ENCODE results near the gene ATP13A3. TPM values are rescaled to one million over a fixed set of nuclear protein-coding genes. Genes with fewer than 3 reads are reported as not detected.

ATP13A3 gene
- total and polyA plus RNA-seq, 4 donors: 38.2 to 149 (median 97.2) TPM

- Histone ChIP-seq H3K27ac (ENCODE audit: low read depth, low read length) (no peak overlapping the region), H3K9me3 (ENCODE audit: control insufficient read depth, insufficient read depth, low read length) (no peaks in the 10 kb centered on the region), H3K36me3 (ENCODE audit: control insufficient read depth, insufficient read depth, low read length) (peaks cover 8% of the 10 kb centered on the region), H3K4me1 (ENCODE audit: control insufficient read depth, insufficient read depth, low read length) (no peaks in the 10 kb centered on the region), H3K27me3 (ENCODE audit: control insufficient read depth, insufficient read depth, low read length) (no peaks in the 10 kb centered on the region), H3K4me3 (ENCODE audit: low read depth, low read length) (no peak overlapping the region)
- WGBS (ENCODE audit: insufficient coverage): 90% methylated on average over 2 of the region's 4 CpGs
- DNase-seq (ENCODE audit: low read depth in 4 of 6, low spot score in 6 of 6): no peak
Measured at GRCh38 chr3:194425399-194425798, 61.4 kb downstream of the ATP13A3 start.

GRCh38 chr3:194424953-194425352 lies 61.8 kb downstream of the ATP13A3 start:
- H3K27ac ChIP-seq (ENCODE audit: low read depth, low read length): no peak overlapping the region
- no peak for DNase-seq (ENCODE audit: low read depth in 4 of 6, low spot score in 6 of 6)
- no peak overlapping the region for H3K4me3 ChIP-seq (ENCODE audit: low read depth, low read length)
- H3K36me3 ChIP-seq (ENCODE audit: control insufficient read depth, insufficient read depth, low read length): peaks cover 8% of the 10 kb centered on the region
- no peaks in the 10 kb centered on the region for H3K27me3 ChIP-seq (ENCODE audit: control insufficient read depth, insufficient read depth, low read length)
- WGBS (ENCODE audit: insufficient coverage): 80% methylated on average over 1 of the region's 7 CpGs
- H3K4me1 ChIP-seq (ENCODE audit: control insufficient read depth, insufficient read depth, low read length): no peaks in the 10 kb centered on the region
- no peaks in the 10 kb centered on the region for H3K9me3 ChIP-seq (ENCODE audit: control insufficient read depth, insufficient read depth, low read length)

GRCh38 chr3:194424373-194424772 lies 62.4 kb downstream of the ATP13A3 start:
- Histone ChIP-seq H3K9me3 (ENCODE audit: control insufficient read depth, insufficient read depth, low read length) (no peaks in the 10 kb centered on the region), H3K27ac (ENCODE audit: low read depth, low read length) (no peak overlapping the region), H3K4me1 (ENCODE audit: control insufficient read depth, insufficient read depth, low read length) (no peaks in the 10 kb centered on the region), H3K27me3 (ENCODE audit: control insufficient read depth, insufficient read depth, low read length) (no peaks in the 10 kb centered on the region), H3K4me3 (ENCODE audit: low read depth, low read length) (no peak overlapping the region), H3K36me3 (ENCODE audit: control insufficient read depth, insufficient read depth, low read length) (peaks cover 8% of the 10 kb centered on the region)
- WGBS (ENCODE audit: insufficient coverage): no CpG with 5 or more reads among the region's 1 CpG
- DNase-seq (ENCODE audit: low read depth in 4 of 6, low spot score in 6 of 6): no peak

- H3K4me1 ChIP-seq (ENCODE audit: control insufficient read depth, insufficient read depth, low read length): no peaks in the 10 kb centered on the region
- H3K27ac ChIP-seq (ENCODE audit: low read depth, low read length): no peak overlapping the region
- WGBS (ENCODE audit: insufficient coverage): no CpG with 5 or more reads among the region's 3 CpGs
- no peaks in the 10 kb centered on the region for H3K27me3 ChIP-seq (ENCODE audit: control insufficient read depth, insufficient read depth, low read length)
- DNase-seq (ENCODE audit: low read depth in 4 of 6, low spot score in 6 of 6): no peak
- H3K4me3 ChIP-seq (ENCODE audit: low read depth, low read length): no peak overlapping the region
- H3K9me3 ChIP-seq (ENCODE audit: control insufficient read depth, insufficient read depth, low read length): no peaks in the 10 kb centered on the region
- peaks cover 8% of the 10 kb centered on the region for H3K36me3 ChIP-seq (ENCODE audit: control insufficient read depth, insufficient read depth, low read length)
Measured at GRCh38 chr3:194423317-194423716, 63.5 kb downstream of the ATP13A3 start.

GRCh38 chr3:194422188-194422587 lies 64.6 kb downstream of the ATP13A3 start:
- DNase-seq (ENCODE audit: low read depth in 4 of 6, low spot score in 6 of 6): no peak
- Histone ChIP-seq H3K9me3 (ENCODE audit: control insufficient read depth, insufficient read depth, low read length) (no peaks in the 10 kb centered on the region), H3K4me1 (ENCODE audit: control insufficient read depth, insufficient read depth, low read length) (peaks cover 1% of the 10 kb centered on the region), H3K27me3 (ENCODE audit: control insufficient read depth, insufficient read depth, low read length) (no peaks in the 10 kb centered on the region), H3K36me3 (ENCODE audit: control insufficient read depth, insufficient read depth, low read length) (peaks cover 13% of the 10 kb centered on the region), H3K4me3 (ENCODE audit: low read depth, low read length) (no peak overlapping the region), H3K27ac (ENCODE audit: low read depth, low read length) (no peak overlapping the region)

- Histone ChIP-seq H3K27me3 (ENCODE audit: control insufficient read depth, insufficient read depth, low read length) (no peaks in the 10 kb centered on the region), H3K4me1 (ENCODE audit: control insufficient read depth, insufficient read depth, low read length) (peaks cover 4% of the 10 kb centered on the region), H3K36me3 (ENCODE audit: control insufficient read depth, insufficient read depth, low read length) (peaks cover 9% of the 10 kb centered on the region), H3K9me3 (ENCODE audit: control insufficient read depth, insufficient read depth, low read length) (no peaks in the 10 kb centered on the region), H3K4me3 (ENCODE audit: low read depth, low read length) (no peak overlapping the region), H3K27ac (ENCODE audit: low read depth, low read length) (no peak overlapping the region)
- DNase-seq (ENCODE audit: low read depth in 4 of 6, low spot score in 6 of 6): no peak
- WGBS (ENCODE audit: insufficient coverage): 83% methylated on average over 1 of the region's 2 CpGs
Measured at GRCh38 chr3:194418671-194419070, 68.1 kb downstream of the ATP13A3 start.

GRCh38 chr3:194407423-194407822 lies 79.4 kb downstream of the ATP13A3 start:
- H3K9me3 ChIP-seq (ENCODE audit: control insufficient read depth, insufficient read depth, low read length): no peaks in the 10 kb centered on the region
- H3K4me1 ChIP-seq (ENCODE audit: control insufficient read depth, insufficient read depth, low read length): no peaks in the 10 kb centered on the region
- no peaks in the 10 kb centered on the region for H3K27me3 ChIP-seq (ENCODE audit: control insufficient read depth, insufficient read depth, low read length)
- 83% methylated on average over 4 of the region's 7 CpGs for WGBS (ENCODE audit: insufficient coverage)
- no peak overlapping the region for H3K4me3 ChIP-seq (ENCODE audit: low read depth, low read length)
- DNase-seq (ENCODE audit: low read depth in 4 of 6, low spot score in 6 of 6): no peak
- peaks cover 6% of the 10 kb centered on the region for H3K36me3 ChIP-seq (ENCODE audit: control insufficient read depth, insufficient read depth, low read length)
- H3K27ac ChIP-seq (ENCODE audit: low read depth, low read length): no peak overlapping the region

- H3K4me1 ChIP-seq (ENCODE audit: control insufficient read depth, insufficient read depth, low read length): peaks cover 9% of the 10 kb centered on the region
- H3K9me3 ChIP-seq (ENCODE audit: control insufficient read depth, insufficient read depth, low read length): no peaks in the 10 kb centered on the region
- peaks cover 3% of the 10 kb centered on the region for H3K36me3 ChIP-seq (ENCODE audit: control insufficient read depth, insufficient read depth, low read length)
- DNase-seq (ENCODE audit: low read depth in 4 of 6, low spot score in 6 of 6): no peak
- H3K27me3 ChIP-seq (ENCODE audit: control insufficient read depth, insufficient read depth, low read length): peaks cover 2% of the 10 kb centered on the region
- 100% methylated on average over 1 of the region's 2 CpGs for WGBS (ENCODE audit: insufficient coverage)
- no peak overlapping the region for H3K27ac ChIP-seq (ENCODE audit: low read depth, low read length)
- H3K4me3 ChIP-seq (ENCODE audit: low read depth, low read length): no peak overlapping the region
Measured at GRCh38 chr3:194405766-194406165, 81.0 kb downstream of the ATP13A3 start.

- peaks cover 9% of the 10 kb centered on the region for H3K4me1 ChIP-seq (ENCODE audit: control insufficient read depth, insufficient read depth, low read length)
- peak in 2 of 6 donors; percentile 85 to 91 for DNase-seq (ENCODE audit: low read depth in 4 of 6, low spot score in 6 of 6)
- WGBS (ENCODE audit: insufficient coverage): 48% methylated on average over 6 of the region's 10 CpGs
- H3K36me3 ChIP-seq (ENCODE audit: control insufficient read depth, insufficient read depth, low read length): peaks cover 3% of the 10 kb centered on the region
- no peak overlapping the region for H3K4me3 ChIP-seq (ENCODE audit: low read depth, low read length)
- H3K9me3 ChIP-seq (ENCODE audit: control insufficient read depth, insufficient read depth, low read length): no peaks in the 10 kb centered on the region
- no peak overlapping the region for H3K27ac ChIP-seq (ENCODE audit: low read depth, low read length)
- peaks cover 5% of the 10 kb centered on the region for H3K27me3 ChIP-seq (ENCODE audit: control insufficient read depth, insufficient read depth, low read length)
Measured at GRCh38 chr3:194404365-194405140, 82.2 kb downstream of the ATP13A3 start.

- WGBS (ENCODE audit: insufficient coverage): 21% methylated on average over 8 of the region's 8 CpGs
- DNase-seq (ENCODE audit: low read depth in 4 of 6, low spot score in 6 of 6): peak in 2 of 6 donors; percentile 53 to 64
- Histone ChIP-seq H3K27ac (ENCODE audit: low read depth, low read length) (no peak overlapping the region), H3K36me3 (ENCODE audit: control insufficient read depth, insufficient read depth, low read length) (no peaks in the 10 kb centered on the region), H3K4me1 (ENCODE audit: control insufficient read depth, insufficient read depth, low read length) (peaks cover 22% of the 10 kb centered on the region), H3K9me3 (ENCODE audit: control insufficient read depth, insufficient read depth, low read length) (no peaks in the 10 kb centered on the region), H3K27me3 (ENCODE audit: control insufficient read depth, insufficient read depth, low read length) (peaks cover 30% of the 10 kb centered on the region), H3K4me3 (ENCODE audit: low read depth, low read length) (no peak overlapping the region)
Measured at GRCh38 chr3:194401868-194402329, 84.9 kb downstream of the ATP13A3 start.
